Spleen (tissue), 7 donors: Measurements from ENCODE around the gene CMPK2.

Experiments
- POLR2A ChIP-seq, 3 donors: fragments of 450-650 bp; IDR thresholded peaks; one replicate each; pipeline ENCODE4 v1.5.1; 2017; ENCODE audit warnings: antibody characterized with exemption in 3 of 3, mild to moderate bottlenecking in 1 of 3
- TF ChIP-seq, protein P1 (sequence below), 11 experiments: fragments of 200-600 bp in 7 of 11; fragments of 450-650 bp in 4 of 11; sonication (generic) in 4 of 11; IDR thresholded peaks in 8 of 11; conservative IDR thresholded peaks in 3 of 11; 1 replicate in 7 of 11; 2 replicates in 4 of 11; pipeline versions ENCODE4 v1.4.0 to v1.8.0; 2016 to 2021; ENCODE audit warnings: antibody characterized with exemption in 11 of 11, inconsistent platforms in 4 of 11, mild to moderate bottlenecking in 1 of 11
- donor health status: DM: no; HTN: no; CAD: no; lungs with moderate emphysema.
- donor health status: DM: no; HTN: no; CAD: no.
- donor health status: DM: no; HTN: no; CAD: no.

DNA sequence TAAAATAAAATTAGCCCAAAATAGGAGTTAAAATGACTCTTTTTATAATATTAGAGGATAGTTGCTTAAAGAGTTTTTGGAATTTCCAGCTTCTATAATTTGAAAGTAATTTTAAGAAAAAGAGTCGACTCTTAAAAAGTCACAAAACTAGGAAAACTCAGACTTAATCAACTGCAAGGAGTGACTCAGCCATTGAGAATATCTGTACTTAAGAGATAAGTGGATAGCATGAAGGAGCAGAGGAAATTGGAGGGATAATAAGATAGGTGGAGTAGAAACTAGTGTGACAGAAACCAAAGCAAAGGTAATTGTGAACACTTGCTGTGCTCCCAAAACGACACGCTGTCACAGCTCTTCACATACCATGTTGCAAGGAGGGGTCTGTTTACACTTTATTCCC, 20.3 kb upstream of the CMPK2 start:
- TF ChIP-seq, protein P1, sequence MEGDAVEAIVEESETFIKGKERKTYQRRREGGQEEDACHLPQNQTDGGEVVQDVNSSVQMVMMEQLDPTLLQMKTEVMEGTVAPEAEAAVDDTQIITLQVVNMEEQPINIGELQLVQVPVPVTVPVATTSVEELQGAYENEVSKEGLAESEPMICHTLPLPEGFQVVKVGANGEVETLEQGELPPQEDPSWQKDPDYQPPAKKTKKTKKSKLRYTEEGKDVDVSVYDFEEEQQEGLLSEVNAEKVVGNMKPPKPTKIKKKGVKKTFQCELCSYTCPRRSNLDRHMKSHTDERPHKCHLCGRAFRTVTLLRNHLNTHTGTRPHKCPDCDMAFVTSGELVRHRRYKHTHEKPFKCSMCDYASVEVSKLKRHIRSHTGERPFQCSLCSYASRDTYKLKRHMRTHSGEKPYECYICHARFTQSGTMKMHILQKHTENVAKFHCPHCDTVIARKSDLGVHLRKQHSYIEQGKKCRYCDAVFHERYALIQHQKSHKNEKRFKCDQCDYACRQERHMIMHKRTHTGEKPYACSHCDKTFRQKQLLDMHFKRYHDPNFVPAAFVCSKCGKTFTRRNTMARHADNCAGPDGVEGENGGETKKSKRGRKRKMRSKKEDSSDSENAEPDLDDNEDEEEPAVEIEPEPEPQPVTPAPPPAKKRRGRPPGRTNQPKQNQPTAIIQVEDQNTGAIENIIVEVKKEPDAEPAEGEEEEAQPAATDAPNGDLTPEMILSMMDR (IDR thresholded peaks at IDR 0.05 in 8 of 11, conservative IDR thresholded peaks at IDR 0.05 in 3 of 11), result no peak
- TF ChIP-seq POLR2A (IDR thresholded peaks at IDR 0.05), result no peak
